Prostate gland (tissue), 2 donors: ENCODE results near the gene GRIK2. TPM values are rescaled to one million over a fixed set of nuclear protein-coding genes. Genes with fewer than 3 reads are reported as not detected.

Experiments
- DNase-seq: peaks from one replicate; pipeline ENCODE4 v3.0.0-alpha.2; 2019; ENCODE audit warnings: low spot score
- H3K27ac ChIP-seq, 2 donors: fragments of 200-600 bp; sonication (generic); 2 replicates each; pipeline ENCODE4 v1.5.1; 2017 to 2019
- H3K27me3 ChIP-seq: fragments of 200-600 bp; sonication (generic); replicated peaks from 2 replicates; pipeline ENCODE4 v1.5.1; 2019; ENCODE audit not compliant: insufficient read depth
- H3K36me3 ChIP-seq, 2 donors: fragments of 200-600 bp; sonication (generic); 1 replicate in 1 of 2; 2 replicates in 1 of 2; pipeline versions ENCODE4 v1.5.1 to v1.8.1; 2017 to 2019
- H3K4me1 ChIP-seq: fragments of 200-600 bp; sonication (generic); replicated peaks from 2 replicates; pipeline ENCODE4 v1.5.1; 2019
- H3K4me3 ChIP-seq, 2 donors: fragments of 200-600 bp; sonication (generic); 2 replicates each; pipeline ENCODE4 v1.5.1; 2017 to 2019
- H3K9me3 ChIP-seq: fragments of 200-600 bp; sonication (generic); 2 replicates; pipeline ENCODE4 v1.5.1; 2017
- POLR2A ChIP-seq: fragments of 450-650 bp; IDR thresholded peaks from one replicate; pipeline ENCODE4 v1.6.1; 2016; ENCODE audit warnings: antibody characterized with exemption, mild to moderate bottlenecking
- POLR2AphosphoS5 ChIP-seq: sonication (generic); formaldehyde crosslinking; IDR thresholded peaks from one replicate; pipeline ENCODE4 v1.6.1; 2017; ENCODE audit warnings: antibody characterized with exemption
- WGBS: methylation state at CpG from one replicate; pipeline ENCODE4 v1.1.5; 2018; 5-methylcytosine and 5-hydroxymethylcytosine counted together
- intact Hi-C: fragments of 100-400 bp; cut with DNase I; formaldehyde crosslinking; loops from one replicate; pipeline ENCODE4 v1.14.2; 2022
- total RNA-seq, 2 donors: library from RNA; depleted of rRNA; stranded (reverse); fragments of >200 nt; gene quantifications; one replicate each; pipeline ENCODE4 v1.1.0, GENCODE V29; 2016
- TF ChIP-seq, protein P1 (sequence below), 4 experiments: fragments of 200-600 bp in 2 of 4; fragments of 450-650 bp in 2 of 4; sonication (generic) in 2 of 4; IDR thresholded peaks; 1 replicate in 3 of 4; 2 replicates in 1 of 4; pipeline ENCODE4 v1.5.1; 2016 to 2019; ENCODE audit warnings: antibody characterized with exemption in 4 of 4, mild to moderate bottlenecking in 2 of 4, moderate library complexity in 2 of 4

GRIK2 gene
- total RNA-seq, 2 donors from 2014 or later: 2.6 to 15.7 TPM

- H3K4me3 ChIP-seq: no peak overlapping the region
- no peak overlapping the region for H3K27ac ChIP-seq
- no peaks in the 10 kb centered on the region for H3K4me1 ChIP-seq
- H3K9me3 ChIP-seq: no peaks in the 10 kb centered on the region
- no peaks in the 10 kb centered on the region for H3K36me3 ChIP-seq
- H3K27me3 ChIP-seq: no peaks in the 10 kb centered on the region
- DNase-seq: no peak
- TF ChIP-seq POLR2AphosphoS5 (no peak), POLR2A (no peak)
- TF ChIP-seq, protein P1, sequence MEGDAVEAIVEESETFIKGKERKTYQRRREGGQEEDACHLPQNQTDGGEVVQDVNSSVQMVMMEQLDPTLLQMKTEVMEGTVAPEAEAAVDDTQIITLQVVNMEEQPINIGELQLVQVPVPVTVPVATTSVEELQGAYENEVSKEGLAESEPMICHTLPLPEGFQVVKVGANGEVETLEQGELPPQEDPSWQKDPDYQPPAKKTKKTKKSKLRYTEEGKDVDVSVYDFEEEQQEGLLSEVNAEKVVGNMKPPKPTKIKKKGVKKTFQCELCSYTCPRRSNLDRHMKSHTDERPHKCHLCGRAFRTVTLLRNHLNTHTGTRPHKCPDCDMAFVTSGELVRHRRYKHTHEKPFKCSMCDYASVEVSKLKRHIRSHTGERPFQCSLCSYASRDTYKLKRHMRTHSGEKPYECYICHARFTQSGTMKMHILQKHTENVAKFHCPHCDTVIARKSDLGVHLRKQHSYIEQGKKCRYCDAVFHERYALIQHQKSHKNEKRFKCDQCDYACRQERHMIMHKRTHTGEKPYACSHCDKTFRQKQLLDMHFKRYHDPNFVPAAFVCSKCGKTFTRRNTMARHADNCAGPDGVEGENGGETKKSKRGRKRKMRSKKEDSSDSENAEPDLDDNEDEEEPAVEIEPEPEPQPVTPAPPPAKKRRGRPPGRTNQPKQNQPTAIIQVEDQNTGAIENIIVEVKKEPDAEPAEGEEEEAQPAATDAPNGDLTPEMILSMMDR (IDR thresholded peaks at IDR 0.05): no peak
- intact Hi-C loops: no loop called here
Observed at GRCh38 chr6:101605874-101606273, 212.4 kb downstream of the GRIK2 start.

DNA sequence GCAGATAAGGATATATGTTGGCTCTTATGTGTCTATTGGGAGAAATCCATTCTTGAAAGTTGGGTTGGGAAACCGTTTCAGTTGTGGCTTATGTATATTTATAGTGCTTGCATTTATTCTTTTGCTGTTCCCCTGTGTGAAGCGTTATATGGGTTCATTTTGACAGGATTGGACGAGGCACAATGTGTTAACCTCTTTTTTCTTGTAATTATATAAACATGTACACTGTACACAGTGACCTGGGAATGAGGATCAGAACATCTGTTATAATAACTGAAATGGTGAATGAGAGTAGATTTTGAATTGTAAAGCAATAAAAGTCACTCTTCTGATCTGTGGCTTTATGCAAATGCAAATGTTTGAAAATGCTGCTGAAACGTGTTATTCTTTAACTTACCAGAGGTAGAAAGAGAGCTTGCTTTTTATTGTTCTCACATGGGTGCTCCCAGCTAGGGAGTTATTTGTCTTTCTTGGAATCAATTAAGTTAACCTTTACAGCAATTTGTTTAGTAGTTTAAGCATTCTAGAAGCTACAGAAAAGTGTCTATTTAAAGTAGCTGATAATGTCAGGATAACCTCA lies 213.7 kb downstream of the GRIK2 start:
- TF ChIP-seq POLR2A (no peak), POLR2AphosphoS5 (no peak)
- TF ChIP-seq, protein P1 (IDR thresholded peaks at IDR 0.05): no peak
- Histone ChIP-seq H3K9me3 (no peaks in the 10 kb centered on the region), H3K4me1 (no peaks in the 10 kb centered on the region), H3K27me3 (no peaks in the 10 kb centered on the region), H3K4me3 (no peak overlapping the region), H3K27ac (no peak overlapping the region), H3K36me3 (no peaks in the 10 kb centered on the region)
- intact Hi-C loops: no loop called here
- DNase-seq: no peak
- 28% methylated on average over 4 of the region's 4 CpGs for WGBS

- no peak overlapping the region for H3K4me3 ChIP-seq
- no peaks in the 10 kb centered on the region for H3K36me3 ChIP-seq
- DNase-seq: no peak
- no peak overlapping the region for H3K27ac ChIP-seq
- no peaks in the 10 kb centered on the region for H3K27me3 ChIP-seq
- H3K9me3 ChIP-seq: no peaks in the 10 kb centered on the region
- intact Hi-C loops: no loop called here
- TF ChIP-seq POLR2A (no peak), POLR2AphosphoS5 (no peak)
- TF ChIP-seq, protein P1 (IDR thresholded peaks at IDR 0.05): no peak
- no peaks in the 10 kb centered on the region for H3K4me1 ChIP-seq
Observed at GRCh38 chr6:101608703-101609102, 215.2 kb downstream of the GRIK2 start.

DNA sequence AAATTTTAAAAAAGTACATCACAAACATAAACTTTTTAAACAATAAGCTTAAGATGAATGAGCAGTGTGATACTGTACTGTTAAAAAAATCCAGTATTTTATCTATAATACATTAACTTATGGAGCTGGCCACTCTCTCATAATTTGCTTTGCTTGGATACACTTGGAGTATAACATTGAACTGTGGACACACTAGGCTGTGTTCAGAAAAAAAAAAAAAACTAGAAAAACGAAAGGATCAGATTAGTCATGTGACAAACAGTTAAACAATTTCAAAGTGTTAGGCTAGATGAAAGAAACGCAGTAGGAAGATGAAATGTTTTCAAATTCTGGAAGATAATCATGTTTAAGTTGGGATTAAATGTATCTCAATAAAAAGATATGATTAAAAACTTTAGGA lies 220.0 kb downstream of the GRIK2 start:
- no peaks in the 10 kb centered on the region for H3K4me1 ChIP-seq
- TF ChIP-seq, protein P1 (IDR thresholded peaks at IDR 0.05): no peak
- TF ChIP-seq POLR2AphosphoS5 (no peak), POLR2A (no peak)
- H3K27ac ChIP-seq: no peak overlapping the region
- H3K36me3 ChIP-seq: no peaks in the 10 kb centered on the region
- no peak for DNase-seq
- intact Hi-C loops: no loop called here
- no peaks in the 10 kb centered on the region for H3K9me3 ChIP-seq
- H3K27me3 ChIP-seq: no peaks in the 10 kb centered on the region
- no peak overlapping the region for H3K4me3 ChIP-seq
- 71% methylated on average over 2 of the region's 2 CpGs for WGBS

- H3K27ac ChIP-seq: no peak overlapping the region
Observed at GRCh38 chr6:101614774-101615173, 221.3 kb downstream of the GRIK2 start.

More at GRCh38 chr6:101614774-101615173, 221.3 kb downstream of the GRIK2 start:
- H3K4me1 ChIP-seq: no peaks in the 10 kb centered on the region
- 63% methylated on average over 1 of the region's 1 CpG for WGBS
- no peaks in the 10 kb centered on the region for H3K27me3 ChIP-seq
- H3K36me3 ChIP-seq: no peaks in the 10 kb centered on the region
- no peak overlapping the region for H3K4me3 ChIP-seq
- no peaks in the 10 kb centered on the region for H3K9me3 ChIP-seq
- no peak for DNase-seq
- intact Hi-C loops: no loop called here
- TF ChIP-seq, protein P1 (IDR thresholded peaks at IDR 0.05): no peak
- TF ChIP-seq POLR2A (no peak), POLR2AphosphoS5 (no peak)
